ENCODE data around the gene RPLP2.
A peak's percentile ranks its signal among the peaks of the same experiment; 100 is the strongest.

RPLP2 gene

GRCh38 chr11:788953-789940 is 20.5 kb upstream of the RPLP2 start:
- FAIRE-seq (peak; percentile 45), DNase-seq (ENCODE audit: extremely low spot score, insufficient read length, low read depth) (no peak)

- DNase-seq (ENCODE audit: extremely low spot score, insufficient read length, low read depth) = peak; percentile 57
- no peak for FAIRE-seq
These were observed 19.8 kb upstream of the RPLP2 start, which contains the start of gene CEND1 for GRCh38 chr11:789943-790342. Gene CEND1, minus strand, starts transcription at chr11:790090. Its CDS starts 1,514 bp downstream, at chr11:788576.

- DNase-seq (ENCODE audit: extremely low spot score, insufficient read length, low read depth) (no peak), FAIRE-seq (no peak)
These were observed 18.8 kb upstream of the RPLP2 start for GRCh38 chr11:790721-791564.

DNA sequence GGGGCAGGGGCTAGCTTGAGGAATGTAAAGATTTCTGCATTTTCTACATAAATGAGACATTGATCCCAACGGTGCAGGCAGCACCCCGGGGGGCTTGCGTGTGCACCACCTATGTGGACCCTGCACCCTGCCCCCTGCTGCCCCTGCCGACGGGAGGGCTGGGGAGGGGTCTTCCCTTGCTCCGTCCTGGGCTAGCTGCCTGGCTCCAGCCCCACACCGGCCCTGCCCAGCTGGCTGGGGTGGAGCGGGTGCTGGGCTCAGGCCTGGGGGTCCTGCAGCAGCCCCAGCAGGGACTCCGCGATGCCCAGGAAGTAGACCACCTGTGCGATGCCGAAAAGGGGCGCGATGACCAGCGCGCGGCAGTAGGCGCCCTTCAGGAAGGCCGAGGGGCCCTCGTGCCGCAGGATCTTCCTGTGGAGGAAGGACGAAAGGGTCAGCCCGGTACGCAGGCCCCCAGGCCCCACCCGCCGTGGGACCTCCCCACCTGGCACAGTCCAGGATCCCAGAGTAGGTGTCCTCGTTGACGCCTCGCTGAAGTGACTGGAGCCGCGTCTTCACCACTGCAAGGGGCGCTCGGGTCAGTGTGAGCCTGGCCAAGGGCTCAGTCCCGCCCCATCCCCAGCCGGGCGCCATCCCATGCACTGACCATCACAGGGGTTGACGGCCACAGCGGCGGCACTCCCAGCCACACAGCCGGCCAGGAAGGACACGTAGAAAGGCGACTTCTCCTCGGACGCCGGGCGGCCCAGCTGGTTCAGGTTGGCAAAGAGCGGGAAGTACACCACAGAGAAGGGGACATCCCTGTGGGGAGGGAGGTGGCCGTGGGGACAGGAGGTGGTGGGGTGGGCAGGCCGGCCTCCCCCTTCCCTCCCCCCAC is 17.9 kb upstream of the RPLP2 start:
- FAIRE-seq (no peak), DNase-seq (ENCODE audit: extremely low spot score, insufficient read length, low read depth) (no peak)

DNA sequence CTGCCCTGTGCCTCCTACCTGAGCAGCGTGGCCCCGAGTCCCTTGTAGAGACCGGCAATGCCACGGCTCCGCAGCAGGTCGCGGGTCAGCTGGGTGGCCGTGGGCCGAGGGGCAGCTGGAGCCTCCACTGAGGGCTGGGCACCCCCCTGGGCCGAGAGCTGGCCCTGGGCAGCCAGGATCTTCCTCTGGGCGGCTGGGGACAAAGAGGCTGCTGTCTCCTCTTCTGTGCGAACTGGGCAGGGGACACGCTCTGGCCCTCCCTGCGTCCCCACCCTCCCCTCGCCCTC is 17.3 kb upstream of the RPLP2 start:
- FAIRE-seq = no peak
- DNase-seq (ENCODE audit: extremely low spot score, insufficient read length, low read depth) = no peak

GRCh38 chr11:792873-793272 is 16.9 kb upstream of the RPLP2 start:
- DNase-seq (ENCODE audit: extremely low spot score, insufficient read length, low read depth) (no peak), FAIRE-seq (no peak)

GRCh38 chr11:793556-793955 is 16.2 kb upstream of the RPLP2 start:
- no peak for DNase-seq (ENCODE audit: extremely low spot score, insufficient read length, low read depth)

DNA sequence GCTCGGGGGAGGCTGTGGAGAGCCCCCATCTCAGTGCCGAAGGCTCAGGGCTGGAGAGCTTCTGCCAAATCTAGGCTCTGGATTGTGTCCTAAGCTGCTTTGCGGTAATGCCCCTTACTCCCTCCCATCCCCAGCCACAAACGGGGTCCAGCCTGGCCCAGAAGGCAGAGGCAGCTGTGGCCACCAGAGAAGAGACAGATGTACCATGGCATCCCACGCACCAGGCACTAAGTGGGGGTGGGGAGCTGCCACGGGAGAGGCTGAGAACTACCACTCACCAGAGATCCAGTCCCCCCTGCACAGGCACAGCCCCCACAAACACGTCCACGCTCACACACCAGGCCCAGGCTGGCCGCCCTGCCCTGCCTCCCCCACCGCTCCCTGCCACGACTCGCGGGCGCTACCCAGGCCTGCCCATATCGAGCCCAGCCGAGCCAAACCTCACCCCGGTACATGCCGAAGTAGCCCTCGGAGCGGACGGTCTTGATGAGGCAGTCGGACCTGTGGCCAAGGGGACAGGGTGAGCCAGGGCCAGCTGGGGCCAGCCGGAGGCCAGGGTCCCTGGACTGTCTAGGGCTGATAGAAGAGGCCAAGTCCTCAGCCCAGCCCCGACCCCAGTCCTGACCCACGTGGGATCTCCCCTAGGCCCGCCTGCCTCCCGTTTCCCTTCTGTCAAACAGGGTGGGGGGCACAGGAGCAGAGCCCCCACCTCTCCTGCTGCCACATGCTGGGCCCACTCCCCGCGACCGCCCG is 15.6 kb upstream of the RPLP2 start:
- no peak for DNase-seq (ENCODE audit: extremely low spot score, insufficient read length, low read depth)
- no peak for FAIRE-seq

More at GRCh38 chr11:793556-793955, 16.2 kb upstream of the RPLP2 start:
- FAIRE-seq = no peak

- FAIRE-seq = no peak
These were observed 14.8 kb upstream of the RPLP2 start for GRCh38 chr11:794766-795633.

DNA sequence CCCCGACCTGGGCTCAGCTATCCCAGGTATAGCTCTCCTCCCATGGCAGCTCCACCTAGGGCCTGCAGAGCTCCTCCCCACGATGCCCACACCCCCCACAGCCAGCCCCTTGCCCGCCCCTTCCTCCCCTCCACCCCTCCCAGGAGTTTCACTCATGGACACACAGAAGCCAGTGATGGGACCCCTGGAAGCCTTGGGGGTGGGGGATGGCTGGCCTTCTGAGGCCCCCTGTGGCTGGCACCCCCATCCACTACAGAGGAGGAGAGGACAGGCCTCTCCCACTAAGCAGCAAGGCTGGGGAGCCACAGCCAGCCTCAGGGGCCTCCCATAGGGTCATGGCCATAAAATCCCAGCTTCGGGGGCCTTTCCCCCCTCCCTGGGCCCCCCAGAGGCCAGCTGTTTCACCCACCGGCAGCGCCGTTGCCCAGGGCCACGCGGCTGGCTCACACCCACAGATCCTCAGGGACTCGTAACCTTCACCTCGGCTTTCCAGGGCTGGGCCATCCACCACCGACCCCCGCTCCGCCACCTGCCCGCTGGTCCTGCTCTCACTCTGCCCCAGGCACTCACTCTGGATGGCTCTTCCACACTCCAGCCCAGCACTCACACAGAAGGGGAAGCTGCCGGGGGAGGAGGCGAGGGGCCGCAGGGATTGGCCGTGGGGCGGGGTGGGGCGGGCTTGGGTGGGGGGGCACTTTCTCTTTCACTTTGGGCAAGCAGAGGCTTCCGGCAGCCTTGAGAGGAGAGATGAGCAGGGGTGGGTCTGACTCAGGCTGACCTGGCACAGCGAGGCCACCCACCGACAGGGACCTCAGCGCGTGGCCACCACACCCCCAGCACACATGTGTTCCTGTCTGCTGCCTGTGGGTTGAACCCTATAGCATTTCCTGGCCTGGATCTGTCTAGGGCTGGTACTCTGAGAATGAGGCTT is 13.9 kb upstream of the RPLP2 start:
- FAIRE-seq (peak; percentile 61), DNase-seq (ENCODE audit: extremely low spot score, insufficient read length, low read depth) (peak; percentile 85)

More at GRCh38 chr11:794766-795633, 14.8 kb upstream of the RPLP2 start:
- no peak for DNase-seq (ENCODE audit: extremely low spot score, insufficient read length, low read depth)

DNA sequence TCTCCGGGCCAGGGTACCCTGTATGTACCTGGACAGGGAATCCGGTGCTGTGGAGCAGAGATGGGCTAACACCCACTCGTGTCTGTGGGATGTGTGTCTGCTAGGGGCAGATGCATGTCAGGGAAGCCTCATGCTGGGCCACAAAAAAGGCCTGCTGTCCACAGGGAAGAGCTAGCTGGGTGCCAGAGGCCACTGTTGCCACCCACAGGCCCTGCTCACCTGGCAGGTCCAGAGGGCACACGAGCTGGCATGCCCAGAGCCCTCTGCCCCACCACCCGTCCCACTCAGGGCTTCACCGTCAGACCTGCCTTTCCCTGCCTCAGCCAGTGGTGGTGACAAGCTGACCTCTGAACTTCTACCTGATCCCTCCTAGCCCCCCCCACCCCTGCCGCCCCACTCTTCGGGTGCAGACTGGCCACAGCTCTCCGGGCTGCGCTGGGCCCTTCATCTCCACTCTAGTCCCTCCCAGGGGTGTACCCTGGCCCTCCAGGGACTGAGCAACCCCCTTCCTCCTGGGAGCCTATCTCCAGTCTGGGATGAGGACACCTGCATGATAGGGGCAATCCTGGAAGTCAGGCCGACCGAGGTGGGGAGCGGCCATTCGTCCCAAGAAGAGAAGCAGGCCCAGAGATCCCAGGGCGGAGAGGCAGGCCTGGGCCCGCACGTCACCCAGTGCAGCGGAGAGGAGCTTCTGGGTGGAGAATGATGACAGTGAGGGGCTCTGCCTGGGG is 13.0 kb upstream of the RPLP2 start:
- FAIRE-seq = no peak

GRCh38 chr11:797296-798092 is 12.3 kb upstream of the RPLP2 start:
- peak; percentile 65 for DNase-seq (ENCODE audit: extremely low spot score, insufficient read length, low read depth)

More for the DNA sequence above, 13.0 kb upstream of the RPLP2 start:
- no peak for DNase-seq (ENCODE audit: extremely low spot score, insufficient read length, low read depth)

GRCh38 chr11:798093-798713 is 11.6 kb upstream of the RPLP2 start, which contains the start of gene SLC25A22:
Gene SLC25A22, minus strand, starts transcription at chr11:798281. Its CDS starts 3,275 bp downstream, at chr11:795006.
- DNase-seq (ENCODE audit: extremely low spot score, insufficient read length, low read depth) (peak; percentile 78), FAIRE-seq (peak; percentile 70)

More at GRCh38 chr11:797296-798092, 12.3 kb upstream of the RPLP2 start:
- FAIRE-seq = peak; percentile 90

GRCh38 chr11:799641-800316 is 10.0 kb upstream of the RPLP2 start:
- FAIRE-seq (no peak), DNase-seq (ENCODE audit: extremely low spot score, insufficient read length, low read depth) (no peak)

- DNase-seq (ENCODE audit: extremely low spot score, insufficient read length, low read depth) (no peak), FAIRE-seq (no peak)
These were observed 9.3 kb upstream of the RPLP2 start for GRCh38 chr11:800473-800872.

Data from GM18507 (cell line).